Activated T-cell treated with anti-CD3 and anti-CD28 coated beads, Interleukin-2, amount 50 U/mL, for 24 hours (primary cell): ENCODE results near the gene WSB1.
A peak's percentile ranks its signal among the peaks of the same experiment; 100 is the strongest.
"Not testable (repeated sequence)": the region's sequence is repeated elsewhere in the genome, so short reads cannot be mapped to it uniquely, and the experiment has no call there.

Experiments used
- DNase-seq: peaks from one replicate; pipeline ENCODE4 v3.0.0-alpha.2; 2020
- H3K27ac Mint-ChIP-seq: 2 replicates; pipeline ENCODE4 v1.8.0; 2020; ENCODE audit warnings: mild to moderate bottlenecking, mixed read lengths
- H3K27me3 Mint-ChIP-seq: 2 replicates; pipeline ENCODE4 v1.8.0; 2020; ENCODE audit warnings: mixed read lengths
- H3K36me3 Mint-ChIP-seq: 2 replicates; pipeline ENCODE4 v1.8.0; 2020; ENCODE audit warnings: low read depth, mixed read lengths
- H3K4me1 Mint-ChIP-seq: 2 replicates; pipeline ENCODE4 v1.8.0; 2020; ENCODE audit warnings: low read depth, mixed read lengths
- H3K4me3 Mint-ChIP-seq: 2 replicates; pipeline ENCODE4 v1.8.0; 2020; ENCODE audit warnings: mild to moderate bottlenecking, moderate library complexity, mixed read lengths
- H3K9me3 Mint-ChIP-seq: 2 replicates; pipeline ENCODE4 v1.8.0; 2020; ENCODE audit warnings: mixed read lengths

The WSB1 gene

GRCh38 chr17:27318228-27318627, 24.3 kb downstream of the WSB1 start:
- Mint-ChIP-seq H3K4me1 (no peaks in the 10 kb centered on the region), H3K9me3 (no peaks in the 10 kb centered on the region), H3K27ac (no peak overlapping the region), H3K27me3 (no peaks in the 10 kb centered on the region), H3K36me3 (peaks cover 53% of the 10 kb centered on the region), H3K4me3 (no peak overlapping the region)
- DNase-seq = no peak

- no peak overlapping the region for H3K4me3 Mint-ChIP-seq
- no peak overlapping the region for H3K27ac Mint-ChIP-seq
- no peaks in the 10 kb centered on the region for H3K9me3 Mint-ChIP-seq
- no peak for DNase-seq
- H3K4me1 Mint-ChIP-seq = no peaks in the 10 kb centered on the region
- peaks cover 49% of the 10 kb centered on the region for H3K36me3 Mint-ChIP-seq
- no peaks in the 10 kb centered on the region for H3K27me3 Mint-ChIP-seq
Observed at GRCh38 chr17:27318633-27319032, 24.7 kb downstream of the WSB1 start.

- Mint-ChIP-seq H3K27ac (peak overlapping the region; percentile 3), H3K4me3 (no peak overlapping the region), H3K36me3 (peaks cover 41% of the 10 kb centered on the region), H3K27me3 (no peaks in the 10 kb centered on the region), H3K4me1 (no peaks in the 10 kb centered on the region), H3K9me3 (no peaks in the 10 kb centered on the region)
- no peak for DNase-seq
Observed at GRCh38 chr17:27319541-27320221, 25.8 kb downstream of the WSB1 start.

GRCh38 chr17:27320222-27320560, 26.3 kb downstream of the WSB1 start:
- peaks cover 36% of the 10 kb centered on the region for H3K36me3 Mint-ChIP-seq
- no peak overlapping the region for H3K4me3 Mint-ChIP-seq
- no peak for DNase-seq
- H3K4me1 Mint-ChIP-seq = no peaks in the 10 kb centered on the region
- H3K27ac Mint-ChIP-seq = no peak overlapping the region
- no peaks in the 10 kb centered on the region for H3K27me3 Mint-ChIP-seq
- H3K9me3 Mint-ChIP-seq = no peaks in the 10 kb centered on the region

- no peak overlapping the region for H3K27ac Mint-ChIP-seq
- no peak overlapping the region for H3K4me3 Mint-ChIP-seq
- no peaks in the 10 kb centered on the region for H3K27me3 Mint-ChIP-seq
Observed at GRCh38 chr17:27321372-27321771, 27.5 kb downstream of the WSB1 start.

GRCh38 chr17:27322026-27322425, 28.1 kb downstream of the WSB1 start:
- H3K36me3 Mint-ChIP-seq = peaks cover 18% of the 10 kb centered on the region
- no peaks in the 10 kb centered on the region for H3K9me3 Mint-ChIP-seq
- DNase-seq = no peak
- H3K4me1 Mint-ChIP-seq = no peaks in the 10 kb centered on the region
- H3K4me3 Mint-ChIP-seq = no peak overlapping the region
- no peaks in the 10 kb centered on the region for H3K27me3 Mint-ChIP-seq
- H3K27ac Mint-ChIP-seq = no peak overlapping the region

More at GRCh38 chr17:27321372-27321771, 27.5 kb downstream of the WSB1 start:
- no peak for DNase-seq
- Mint-ChIP-seq H3K36me3 (peaks cover 24% of the 10 kb centered on the region), H3K4me1 (no peaks in the 10 kb centered on the region), H3K9me3 (no peaks in the 10 kb centered on the region)

- Mint-ChIP-seq H3K36me3 (peaks cover 14% of the 10 kb centered on the region), H3K27ac (no peak overlapping the region), H3K9me3 (no peaks in the 10 kb centered on the region), H3K4me1 (no peaks in the 10 kb centered on the region), H3K27me3 (no peaks in the 10 kb centered on the region), H3K4me3 (no peak overlapping the region)
- no peak for DNase-seq
Observed at GRCh38 chr17:27322690-27323508, 29.0 kb downstream of the WSB1 start.

- DNase-seq = no peak
- Mint-ChIP-seq H3K9me3 (no peaks in the 10 kb centered on the region), H3K36me3 (peaks cover 6% of the 10 kb centered on the region), H3K27ac (no peak overlapping the region), H3K4me1 (no peaks in the 10 kb centered on the region), H3K27me3 (no peaks in the 10 kb centered on the region), H3K4me3 (no peak overlapping the region)
Observed at GRCh38 chr17:27323538-27324215, 29.8 kb downstream of the WSB1 start.

GRCh38 chr17:27324771-27325339, 30.9 kb downstream of the WSB1 start:
- DNase-seq = no peak
- Mint-ChIP-seq H3K9me3 (no peaks in the 10 kb centered on the region), H3K4me1 (no peaks in the 10 kb centered on the region), H3K27ac (no peak overlapping the region), H3K4me3 (no peak overlapping the region), H3K27me3 (no peaks in the 10 kb centered on the region), H3K36me3 (no peaks in the 10 kb centered on the region)

- Mint-ChIP-seq H3K4me3 (no peak overlapping the region), H3K27ac (no peak overlapping the region), H3K27me3 (no peaks in the 10 kb centered on the region), H3K36me3 (no peaks in the 10 kb centered on the region), H3K4me1 (no peaks in the 10 kb centered on the region), H3K9me3 (no peaks in the 10 kb centered on the region)
- no peak for DNase-seq
Observed at GRCh38 chr17:27326051-27326450, 32.1 kb downstream of the WSB1 start.

GRCh38 chr17:27326585-27326984, 32.7 kb downstream of the WSB1 start:
- H3K4me3 Mint-ChIP-seq = no peak overlapping the region
- no peak overlapping the region for H3K27ac Mint-ChIP-seq
- no peak for DNase-seq
- H3K4me1 Mint-ChIP-seq = peaks cover 1% of the 10 kb centered on the region
- no peaks in the 10 kb centered on the region for H3K36me3 Mint-ChIP-seq
- no peaks in the 10 kb centered on the region for H3K27me3 Mint-ChIP-seq
- H3K9me3 Mint-ChIP-seq = no peaks in the 10 kb centered on the region

- Mint-ChIP-seq H3K9me3 (no peaks in the 10 kb centered on the region), H3K27me3 (no peaks in the 10 kb centered on the region), H3K27ac (no peak overlapping the region), H3K36me3 (no peaks in the 10 kb centered on the region), H3K4me1 (peaks cover 7% of the 10 kb centered on the region), H3K4me3 (no peak overlapping the region)
- DNase-seq = no peak
Observed at GRCh38 chr17:27327397-27327796, 33.5 kb downstream of the WSB1 start.

GRCh38 chr17:27327871-27328270, 34.0 kb downstream of the WSB1 start:
- DNase-seq = no peak
- Mint-ChIP-seq H3K9me3 (no peaks in the 10 kb centered on the region), H3K27me3 (no peaks in the 10 kb centered on the region), H3K4me1 (peaks cover 10% of the 10 kb centered on the region), H3K36me3 (no peaks in the 10 kb centered on the region), H3K27ac (no peak overlapping the region), H3K4me3 (no peak overlapping the region)

GRCh38 chr17:27328686-27329085, 34.8 kb downstream of the WSB1 start:
- not testable (repeated sequence) for H3K4me3 Mint-ChIP-seq, H3K27me3 Mint-ChIP-seq, H3K27ac Mint-ChIP-seq, H3K36me3 Mint-ChIP-seq, DNase-seq, H3K9me3 Mint-ChIP-seq
- peaks cover 16% of the 10 kb centered on the region for H3K4me1 Mint-ChIP-seq
